Measurements from ENCODE around the gene LGI4. TPM values are rescaled to one million over a fixed set of nuclear protein-coding genes. Genes with fewer than 3 reads are reported as not detected.

LGI4 gene
- total RNA-seq, 1 experiment from 2014 or later: 3.2 TPM

DNA sequence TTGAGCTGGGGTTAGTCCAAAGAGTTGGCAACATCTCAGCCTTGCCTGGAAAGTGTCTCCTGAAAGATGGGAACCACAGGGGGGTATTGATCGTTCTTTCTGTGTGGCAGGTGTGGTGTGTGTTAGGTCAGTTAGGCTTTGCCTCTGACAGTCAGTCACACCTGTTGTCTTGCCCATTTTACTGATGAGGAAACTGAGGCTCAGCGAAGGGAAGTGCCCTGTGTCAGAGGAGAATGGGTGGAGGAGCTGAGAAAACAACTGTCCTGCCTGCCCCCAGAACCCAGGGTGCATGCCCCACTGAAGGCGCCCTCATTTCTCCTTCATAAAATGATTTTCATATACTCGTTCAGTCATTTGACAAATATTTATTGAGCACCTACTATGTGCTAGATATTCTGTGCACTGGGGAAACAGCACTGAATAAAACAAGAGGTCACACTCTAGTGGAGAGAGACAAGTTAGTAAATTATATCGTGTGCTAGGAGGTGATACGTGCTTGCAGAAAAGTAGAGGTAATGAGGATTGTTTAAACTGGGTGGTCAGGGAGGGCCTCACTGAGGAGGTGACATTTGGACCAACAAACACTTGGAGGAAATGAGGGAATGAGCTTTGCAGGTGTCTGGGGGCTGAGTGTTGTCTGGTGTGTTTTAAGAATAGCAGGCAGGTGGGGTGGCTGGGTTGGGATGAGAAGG is 21.3 kb upstream of the LGI4 start:
- H3K27ac Mint-ChIP-seq: no peak overlapping the region
- H3K27me3 Mint-ChIP-seq (ENCODE audit: low read depth): peaks cover 2% of the 10 kb centered on the region; the same call in 1 of the 2 replicates
- peak overlapping the region; percentile 93 to 97 for H3K4me3 Mint-ChIP-seq
- peaks cover 2% of the 10 kb centered on the region; the same call in 1 of the 2 replicates for H3K4me1 ChIP-seq (ENCODE audit: insufficient read depth, low read length)
- H3K4me2 ChIP-seq (ENCODE audit: insufficient read depth, insufficient read length, low read length): peak overlapping the region; percentile 68
- no peaks in the 10 kb centered on the region for H3K79me1 ChIP-seq (ENCODE audit: insufficient read depth, low read depth, low read length, poor library complexity, severe bottlenecking)
- no peaks in the 10 kb centered on the region for H3K9me3 ChIP-seq (ENCODE audit: control insufficient read depth, low read depth, low read length)
- no peak overlapping the region for H3K9ac ChIP-seq (ENCODE audit: extremely low read depth, insufficient read length, low read length)
- no peak for DNase-seq
- H3K36me3 Mint-ChIP-seq (ENCODE audit: insufficient read depth in 1 of 3, low read depth in 3 of 3): peaks cover 30 to 40% (median 34%) of the 10 kb centered on the region in 3 experiments; a peak in 6 of 7 replicates
- H2BK12ac ChIP-seq (ENCODE audit: insufficient read length, low read depth, low read length): no peak overlapping the region
- WGBS (ENCODE audit: extremely low coverage, insufficient read length, low lambda C conversion rate): no CpG with 5 or more reads among the region's 6 CpGs
- H3K4me1 Mint-ChIP-seq: peaks cover 37 to 45% of the 10 kb centered on the region in 2 experiments
- H3K27ac ChIP-seq (ENCODE audit: insufficient read length, low read depth, low read length): no peak overlapping the region
- H2BK15ac ChIP-seq (ENCODE audit: low read depth, low read length): no peak overlapping the region
- H2BK20ac ChIP-seq (ENCODE audit: low read depth, low read length, poor library complexity, severe bottlenecking): no peak overlapping the region
- H3K9me3 Mint-ChIP-seq: no peaks in the 10 kb centered on the region; a peak in 3 of 5 replicates
- no peak overlapping the region for H3T11ph ChIP-seq (ENCODE audit: low read length)
- no peak overlapping the region for H3K56ac ChIP-seq (ENCODE audit: insufficient read length, low read depth, low read length)
- H3K23me2 ChIP-seq (ENCODE audit: insufficient read length, low read depth, low read length, poor library complexity, severe bottlenecking): peaks cover 19% of the 10 kb centered on the region
- no peak overlapping the region for H3K23ac ChIP-seq (ENCODE audit: insufficient read length, low read depth, low read length)
- H3K79me2 ChIP-seq (ENCODE audit: insufficient read depth, low read length): no peaks in the 10 kb centered on the region; the same call in 1 of the 2 replicates
- TF ChIP-seq, protein P1, sequence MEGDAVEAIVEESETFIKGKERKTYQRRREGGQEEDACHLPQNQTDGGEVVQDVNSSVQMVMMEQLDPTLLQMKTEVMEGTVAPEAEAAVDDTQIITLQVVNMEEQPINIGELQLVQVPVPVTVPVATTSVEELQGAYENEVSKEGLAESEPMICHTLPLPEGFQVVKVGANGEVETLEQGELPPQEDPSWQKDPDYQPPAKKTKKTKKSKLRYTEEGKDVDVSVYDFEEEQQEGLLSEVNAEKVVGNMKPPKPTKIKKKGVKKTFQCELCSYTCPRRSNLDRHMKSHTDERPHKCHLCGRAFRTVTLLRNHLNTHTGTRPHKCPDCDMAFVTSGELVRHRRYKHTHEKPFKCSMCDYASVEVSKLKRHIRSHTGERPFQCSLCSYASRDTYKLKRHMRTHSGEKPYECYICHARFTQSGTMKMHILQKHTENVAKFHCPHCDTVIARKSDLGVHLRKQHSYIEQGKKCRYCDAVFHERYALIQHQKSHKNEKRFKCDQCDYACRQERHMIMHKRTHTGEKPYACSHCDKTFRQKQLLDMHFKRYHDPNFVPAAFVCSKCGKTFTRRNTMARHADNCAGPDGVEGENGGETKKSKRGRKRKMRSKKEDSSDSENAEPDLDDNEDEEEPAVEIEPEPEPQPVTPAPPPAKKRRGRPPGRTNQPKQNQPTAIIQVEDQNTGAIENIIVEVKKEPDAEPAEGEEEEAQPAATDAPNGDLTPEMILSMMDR (conservative IDR thresholded peaks at IDR 0.05): no peak
- H4K20me1 ChIP-seq (ENCODE audit: control insufficient read depth, insufficient read depth, insufficient read length): no peaks in the 10 kb centered on the region
- H3K27me3 ChIP-seq (ENCODE audit: insufficient read depth, low read length): no peaks in the 10 kb centered on the region
- no peak overlapping the region for H2BK120ac ChIP-seq (ENCODE audit: low read depth, low read length, poor library complexity, severe bottlenecking)
- no peak overlapping the region for H4K91ac ChIP-seq (ENCODE audit: insufficient read length, low read depth, low read length)
- H2BK5ac ChIP-seq (ENCODE audit: insufficient read length, low read length): no peak overlapping the region
- no peak overlapping the region for H2AFZ ChIP-seq (ENCODE audit: low read length)
- H2AK5ac ChIP-seq (ENCODE audit: insufficient read length, low read length): no peak overlapping the region
- no peak overlapping the region; the same call in 1 of the 2 replicates for H3K14ac ChIP-seq (ENCODE audit: insufficient read depth, low read length)
- H3K4ac ChIP-seq (ENCODE audit: low read depth, low read length): no peak overlapping the region
- H3K18ac ChIP-seq (ENCODE audit: insufficient read length, low read depth, low read length): no peak overlapping the region
- H4K5ac ChIP-seq (ENCODE audit: insufficient read length, low read depth, low read length): no peak overlapping the region
- H4K8ac ChIP-seq (replicated peaks; ENCODE audit: insufficient read length, low read depth, low read length): no peak overlapping the region
